ENCODE results near the gene ARMC12. TPM values are rescaled to one million over a fixed set of nuclear protein-coding genes. Genes with fewer than 3 reads are reported as not detected.

The ARMC12 gene
- polyA plus RNA-seq, 2 of the 4 experiments (the other 2 are of a cell fraction): 0.44 to 0.88 TPM

GRCh38 chr6:35716798-35717197, 20.0 kb upstream of the ARMC12 start:
- CTCF ChIA-PET: interaction anchor here (1.9 kb wide), 1 partner anchor 19 kb away, joined by 5 read pairs; the partner anchor contains the start of gene ARMC12
- DNase-seq (ENCODE audit: low read depth in 1 of 2, low spot score in 1 of 2): no peak
- H3K4me1 ChIP-seq: no peaks in the 10 kb centered on the region; the same call in 2 of the 3 replicates
- H3K9me3 ChIP-seq: no peaks in the 10 kb centered on the region
- 46% methylated on average over 2 of the region's 2 CpGs for WGBS (ENCODE audit: missing lambda C conversion rate)
- ATAC-seq: no peak
- no peak overlapping the region for H3K4me2 ChIP-seq
- POLR2A ChIA-PET: no interaction called here
- H3K27ac ChIP-seq: peak overlapping the region in 1 of 2 experiments; percentile 30; a peak in 1 of 6 replicates
- no peak for FAIRE-seq
- TF ChIP-seq CBX8 (IDR thresholded peaks at IDR 0.05): no peak
- no peak for TF ChIP-seq ZNF302 (CRISPR knock-in tag; IDR thresholded peaks at IDR 0.05)
- no peak for TF ChIP-seq POLR2AphosphoS2 (conservative IDR thresholded peaks at IDR 0.05; ENCODE audit: low read length)
- TF ChIP-seq HES2 (IDR thresholded peaks at IDR 0.05): no peak
- TF ChIP-seq NPAS2 (CRISPR knock-in tag; IDR thresholded peaks at IDR 0.05; ENCODE audit: borderline replicate concordance): no peak
- no peak for TF ChIP-seq CEBPB (IDR thresholded peaks at IDR 0.05)
- no peak for TF ChIP-seq NFE2L2 (conservative IDR thresholded peaks at IDR 0.05; ENCODE audit: low read length)
- no peak for TF ChIP-seq MAZ (IDR thresholded peaks at IDR 0.05; ENCODE audit: borderline replicate concordance, low read depth, low read length)
- no peak for TF ChIP-seq MAX (IDR thresholded peaks at IDR 0.05)
- TF ChIP-seq ZFP36 (IDR thresholded peaks at IDR 0.05; ENCODE audit: borderline replicate concordance, partially characterized antibody): no peak
- no peak for TF ChIP-seq HOXA7 (CRISPR knock-in tag; IDR thresholded peaks at IDR 0.05)
- TF ChIP-seq EP300 (IDR thresholded peaks at IDR 0.05): no peak
- TF ChIP-seq MYC (IDR thresholded peaks at IDR 0.05; ENCODE audit: borderline replicate concordance, low read length): no peak
- TF ChIP-seq HOXB5 (CRISPR knock-in tag; IDR thresholded peaks at IDR 0.05): no peak
- TF ChIP-seq TFCP2L1 (CRISPR knock-in tag; IDR thresholded peaks at IDR 0.05): no peak
- no peak for TF ChIP-seq HEYL (CRISPR knock-in tag; IDR thresholded peaks at IDR 0.05)
- TF ChIP-seq ELK1 (IDR thresholded peaks at IDR 0.05; ENCODE audit: low read depth, low read length): no peak
- no peak for TF ChIP-seq RAD21 (conservative IDR thresholded peaks at IDR 0.05 in 1 of 2, IDR thresholded peaks at IDR 0.05 in 1 of 2)
- no peak overlapping the region for H3K4me3 ChIP-seq

GRCh38 chr6:35717449-35718374, 19.1 kb upstream of the ARMC12 start:
- ATAC-seq: no peak
- Histone ChIP-seq H3K27ac (peak overlapping the region in 1 of 2 experiments; percentile 40; a peak in 1 of 6 replicates), H3K9me3 (no peaks in the 10 kb centered on the region), H3K4me2 (no peak overlapping the region), H3K4me1 (peaks cover 6% of the 10 kb centered on the region; the same call in 1 of the 3 replicates), H3K4me3 (no peak overlapping the region)
- TF ChIP-seq MYC (IDR thresholded peaks at IDR 0.05; ENCODE audit: borderline replicate concordance, low read length): no peak
- TF ChIP-seq RCOR1 (IDR thresholded peaks at IDR 0.05; ENCODE audit: low read depth, low read length): no peak
- TF ChIP-seq RFX5 (IDR thresholded peaks at IDR 0.05): no peak
- TF ChIP-seq ZNF302 (CRISPR knock-in tag; IDR thresholded peaks at IDR 0.05): no peak
- no peak for TF ChIP-seq ZSCAN20 (CRISPR knock-in tag; IDR thresholded peaks at IDR 0.05)
- TF ChIP-seq E2F6 (IDR thresholded peaks at IDR 0.05; ENCODE audit: borderline replicate concordance, low read depth): no peak
- TF ChIP-seq HOXB13 (CRISPR knock-in tag; IDR thresholded peaks at IDR 0.05; ENCODE audit: low read depth): no peak
- no peak for TF ChIP-seq FOSL2 (IDR thresholded peaks at IDR 0.05)
- TF ChIP-seq FOSL2 (CRISPR knock-in tag; IDR thresholded peaks at IDR 0.05): no peak
- no peak for TF ChIP-seq MAX (IDR thresholded peaks at IDR 0.05)
- TF ChIP-seq NR3C1 (IDR thresholded peaks at IDR 0.05): no peak
- no peak for TF ChIP-seq CBX8 (IDR thresholded peaks at IDR 0.05)
- TF ChIP-seq ZC3H11A (IDR thresholded peaks at IDR 0.05): no peak
- no peak for TF ChIP-seq EHF (CRISPR knock-in tag; IDR thresholded peaks at IDR 0.05)
- no peak for TF ChIP-seq PBX3 (IDR thresholded peaks at IDR 0.05)
- ChIA-PET CTCF (interaction anchor here (0.6 to 1.1 kb wide), 2 partner anchors 19 to 145 kb away, joined by 3 to 6 read pairs; partner anchors contain the start of gene ARMC12), POLR2A (no interaction called here)
- 76% methylated on average over 16 of the region's 19 CpGs for WGBS (ENCODE audit: missing lambda C conversion rate)
- FAIRE-seq: no peak
- DNase-seq (ENCODE audit: low read depth in 1 of 2, low spot score in 1 of 2): no peak

Measured in A549 (cell line).